ACHN (cell line): ENCODE data around the gene APOB.

Experiments
- DNase-seq: peaks from one replicate; pipeline ENCODE4 v3.0.0-alpha.2; 2015
- in situ Hi-C: cut with HindIII; loops from 2 replicates; pipeline ENCODE4 v1.10.0; 2017; ENCODE audit warnings: low sequenced_read_pairs, low pct_ligation_motif_present, low pct_unique_long_range_greater_than_20kb

The APOB gene

DNA sequence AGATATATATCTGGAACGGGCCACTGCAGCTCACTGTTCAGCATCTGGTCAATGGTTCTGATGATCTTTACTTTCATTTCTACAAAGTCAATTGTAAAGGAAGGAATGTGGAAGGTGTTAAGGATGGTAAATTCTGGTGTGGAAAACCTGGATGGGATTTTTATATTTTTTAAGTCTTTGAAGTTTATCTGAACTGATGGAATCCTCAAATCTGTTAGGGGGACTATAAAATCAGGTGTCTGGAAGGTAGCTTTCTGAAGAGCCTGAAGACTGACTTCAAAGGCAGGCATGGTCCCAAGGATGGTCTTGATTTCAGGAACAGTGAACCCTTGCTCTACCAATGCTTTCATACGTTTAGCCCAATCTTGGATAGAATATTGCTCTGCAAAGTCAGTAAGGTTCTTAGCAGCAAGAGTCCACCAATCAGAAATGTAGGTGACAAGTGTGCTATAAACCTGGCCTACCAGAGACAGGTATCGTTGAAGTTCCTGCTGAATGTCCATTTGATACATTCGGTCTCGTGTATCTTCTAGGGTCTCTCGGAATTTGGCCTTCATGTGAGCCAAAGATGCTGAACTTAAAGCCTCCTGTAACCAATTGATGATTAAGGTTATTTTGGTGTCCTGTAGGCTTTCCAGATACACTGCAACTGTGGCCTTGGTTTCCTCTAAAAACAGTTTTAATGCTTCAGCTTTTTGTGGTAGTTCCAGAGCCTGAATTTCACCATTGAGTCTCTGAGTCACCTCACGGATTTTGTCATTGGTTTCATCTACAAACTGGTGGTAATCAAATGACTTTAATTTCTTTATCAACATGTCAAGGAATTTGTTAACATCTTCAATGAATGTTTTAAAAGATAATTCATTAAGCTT is 34.8 kb downstream of the APOB start:
- DNase-seq, result no peak
- in situ Hi-C loops, result no loop called here

DNA sequence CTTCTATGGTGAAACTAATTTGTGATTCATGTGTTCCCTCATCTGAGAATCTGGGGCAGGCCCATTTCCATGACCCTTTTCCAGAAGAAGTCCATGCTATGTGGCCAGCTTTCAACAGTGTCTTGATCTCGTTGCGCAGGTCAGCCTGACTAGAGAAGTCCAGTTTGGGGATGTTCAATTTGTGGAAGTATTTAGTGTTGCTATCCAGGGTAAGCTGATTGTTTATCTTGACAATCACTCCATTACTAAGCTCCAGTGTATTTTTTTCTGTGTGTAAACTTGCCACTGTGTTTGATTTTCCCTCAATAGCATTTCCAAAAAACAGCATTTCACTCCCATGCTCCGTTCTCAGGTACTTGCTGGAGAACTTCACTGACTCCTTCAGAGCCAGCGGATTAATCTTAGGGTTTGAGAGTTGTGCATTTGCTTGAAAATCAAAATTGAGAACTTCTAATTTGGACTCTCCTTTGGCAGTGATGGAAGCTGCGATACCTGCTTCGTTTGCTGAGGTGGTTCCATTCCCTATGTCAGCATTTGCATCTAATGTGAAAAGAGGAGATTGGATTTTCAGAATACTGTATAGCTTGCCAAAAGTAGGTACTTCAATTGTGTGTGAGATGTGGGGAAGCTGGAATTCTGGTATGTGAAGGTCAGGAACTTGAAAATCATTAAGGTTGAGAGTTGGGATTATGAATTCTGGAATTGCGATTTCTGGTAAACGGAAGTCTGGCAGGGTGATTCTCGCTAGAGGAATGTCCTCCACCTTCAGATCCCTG is 35.7 kb downstream of the APOB start:
- in situ Hi-C loops, result no loop called here
- DNase-seq, result no peak

DNA sequence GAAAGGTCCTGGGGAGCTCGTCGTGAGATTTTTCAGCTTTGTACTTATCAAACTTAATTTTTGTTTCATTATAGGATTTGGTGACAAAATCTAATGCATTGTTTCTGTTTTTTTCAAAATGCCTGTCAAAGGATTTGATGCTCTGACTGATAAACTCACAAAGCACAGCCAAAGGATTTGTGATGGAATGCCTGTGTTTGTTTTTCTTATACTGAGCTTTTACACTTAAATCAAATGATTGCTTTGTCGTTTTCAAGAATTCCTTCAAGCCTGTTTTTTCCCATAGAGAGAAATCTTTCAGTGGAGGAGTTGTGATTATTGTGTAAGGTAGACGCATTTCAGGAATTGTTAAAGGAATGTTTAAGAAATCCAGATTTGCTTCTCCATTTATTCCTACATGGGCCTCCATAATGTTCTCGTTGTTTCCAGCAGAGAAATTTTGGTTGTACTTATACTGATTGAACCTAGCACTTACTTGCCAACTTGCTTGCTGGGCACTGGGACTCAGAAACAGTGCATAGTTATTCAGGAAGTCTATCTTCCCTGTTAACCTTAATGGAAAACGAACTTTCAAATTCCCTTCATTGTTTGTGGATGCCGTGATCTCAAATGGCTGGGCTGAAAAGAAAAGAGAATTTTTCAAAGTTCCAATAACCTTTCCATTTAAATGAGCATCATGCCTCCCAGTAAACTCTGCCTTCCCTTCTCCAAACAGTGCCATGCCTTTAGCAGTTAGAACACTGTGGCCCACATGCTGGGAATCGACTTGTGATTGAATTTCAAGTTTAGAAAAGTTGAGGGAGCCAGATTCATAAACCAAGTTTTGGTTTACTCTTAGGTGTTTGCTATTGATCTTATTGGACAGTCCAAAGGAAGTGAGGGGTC is 36.5 kb downstream of the APOB start:
- in situ Hi-C loops, result no loop called here

DNA sequence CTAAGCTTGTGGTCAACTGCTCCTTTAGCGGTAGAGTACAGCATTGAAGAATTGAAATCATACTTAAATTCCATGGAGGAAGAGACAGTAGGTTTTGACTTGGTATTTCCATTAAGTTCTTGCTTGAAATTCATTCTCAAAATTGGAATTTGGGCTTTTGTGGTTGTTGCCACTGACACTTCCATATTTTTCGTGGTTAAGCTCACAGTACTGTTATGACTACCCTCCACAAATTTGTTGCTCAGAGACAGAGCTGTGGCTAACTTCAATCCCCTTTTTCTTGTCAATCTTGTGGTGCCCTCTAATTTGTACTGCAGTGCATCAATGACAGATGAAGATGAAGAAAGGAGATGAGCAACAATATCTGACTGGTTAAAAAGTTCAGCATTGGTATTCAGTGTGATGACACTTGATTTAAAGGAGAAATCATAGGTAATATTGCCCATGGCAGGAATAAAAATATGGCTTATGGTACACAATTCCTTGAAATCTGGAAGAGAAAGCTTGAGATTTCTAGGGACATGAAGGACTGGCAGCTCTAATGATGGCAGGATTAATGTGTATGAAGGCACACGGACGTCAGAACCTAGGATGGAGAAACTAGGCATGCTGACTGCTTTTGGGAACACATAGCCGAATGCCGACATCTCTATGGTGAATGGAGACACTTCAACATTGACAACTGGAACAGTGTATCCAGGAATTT is 37.3 kb downstream of the APOB start:
- DNase-seq, result no peak
- in situ Hi-C loops, result no loop called here

More for the DNA sequence above, 36.5 kb downstream of the APOB start:
- DNase-seq, result no peak

DNA sequence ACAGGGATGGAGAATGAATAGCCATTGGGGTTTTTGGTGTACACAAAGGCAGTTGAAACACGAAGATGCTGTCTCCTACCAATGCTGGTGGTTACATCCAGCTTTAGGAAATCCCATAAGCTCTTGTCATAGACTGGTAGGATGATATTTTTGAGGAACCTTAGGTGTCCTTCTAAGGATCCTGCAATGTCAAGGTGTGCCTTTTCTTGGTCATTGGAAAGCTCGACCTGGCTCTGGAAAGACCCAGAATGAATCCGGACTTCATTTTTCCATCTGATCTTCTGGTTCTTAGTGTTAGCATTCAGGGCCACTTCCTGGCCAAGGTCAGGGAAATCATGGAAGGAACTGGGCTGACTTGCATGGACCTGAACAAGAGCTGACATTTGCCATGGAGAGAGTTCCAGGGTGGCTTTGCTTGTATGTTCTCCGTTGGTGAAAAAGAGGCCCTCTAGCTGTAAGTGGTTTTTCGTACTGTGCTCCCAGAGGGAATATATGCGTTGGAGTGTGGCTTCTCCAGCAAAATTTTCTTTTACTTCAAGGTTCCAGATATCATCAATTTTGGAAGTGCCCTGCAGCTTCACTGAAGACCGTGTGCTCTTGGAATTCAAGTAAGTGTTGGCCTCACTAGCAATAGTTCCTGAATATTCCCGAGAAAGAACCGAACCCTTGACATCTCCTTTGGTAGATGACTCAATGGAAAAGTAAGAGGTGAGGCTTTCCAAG is 38.0 kb downstream of the APOB start:
- no peak for DNase-seq
- in situ Hi-C loops, result no loop called here

DNA sequence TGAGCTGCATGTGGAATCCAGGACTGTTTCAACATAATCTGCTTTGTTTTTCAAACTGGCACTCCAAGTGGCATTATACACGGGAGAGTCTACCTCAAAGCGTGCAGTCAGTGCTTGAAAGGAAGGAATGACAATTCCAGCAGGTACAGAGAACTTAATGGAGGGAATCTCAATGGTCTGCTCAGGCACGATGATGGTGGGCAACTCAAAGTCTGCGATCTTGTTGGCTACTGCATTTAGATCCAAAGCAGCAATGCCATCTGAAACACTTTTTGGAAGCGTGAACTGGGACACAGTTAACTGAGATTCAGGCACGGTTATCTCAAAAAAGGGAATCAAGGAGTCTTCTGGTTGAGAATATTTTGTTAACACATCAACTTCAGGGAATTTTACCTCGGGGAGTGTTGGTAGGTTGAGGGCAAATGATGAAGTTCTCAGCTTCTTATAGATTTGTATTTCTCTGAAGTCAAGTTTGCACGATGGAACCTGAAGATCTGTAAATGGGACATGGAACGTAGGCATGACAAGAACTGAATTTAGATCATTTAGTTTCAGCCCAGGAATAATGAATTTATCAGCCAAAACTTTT is 38.7 kb downstream of the APOB start:
- in situ Hi-C loops, result no loop called here
- no peak for DNase-seq

DNA sequence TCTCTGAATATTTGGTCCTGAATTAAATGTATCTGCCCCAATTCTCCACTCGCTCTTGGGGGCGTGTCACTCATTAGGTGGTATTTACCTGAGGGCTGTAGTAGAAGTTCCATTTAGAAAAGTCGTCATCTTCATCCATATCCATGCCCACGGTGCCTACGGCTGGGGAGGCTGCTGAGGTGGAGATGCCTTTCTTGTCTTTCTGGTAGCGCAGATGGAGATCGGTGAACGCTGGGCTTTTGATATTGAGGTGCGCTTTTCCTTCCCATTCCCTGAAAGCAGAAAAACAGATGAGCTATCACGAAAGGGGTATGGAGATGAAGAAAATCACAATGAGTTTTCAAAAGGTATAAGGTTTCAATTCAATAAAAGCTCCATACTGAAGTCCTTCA is 39.7 kb downstream of the APOB start:
- no peak for DNase-seq
- in situ Hi-C loops, result no loop called here

DNA sequence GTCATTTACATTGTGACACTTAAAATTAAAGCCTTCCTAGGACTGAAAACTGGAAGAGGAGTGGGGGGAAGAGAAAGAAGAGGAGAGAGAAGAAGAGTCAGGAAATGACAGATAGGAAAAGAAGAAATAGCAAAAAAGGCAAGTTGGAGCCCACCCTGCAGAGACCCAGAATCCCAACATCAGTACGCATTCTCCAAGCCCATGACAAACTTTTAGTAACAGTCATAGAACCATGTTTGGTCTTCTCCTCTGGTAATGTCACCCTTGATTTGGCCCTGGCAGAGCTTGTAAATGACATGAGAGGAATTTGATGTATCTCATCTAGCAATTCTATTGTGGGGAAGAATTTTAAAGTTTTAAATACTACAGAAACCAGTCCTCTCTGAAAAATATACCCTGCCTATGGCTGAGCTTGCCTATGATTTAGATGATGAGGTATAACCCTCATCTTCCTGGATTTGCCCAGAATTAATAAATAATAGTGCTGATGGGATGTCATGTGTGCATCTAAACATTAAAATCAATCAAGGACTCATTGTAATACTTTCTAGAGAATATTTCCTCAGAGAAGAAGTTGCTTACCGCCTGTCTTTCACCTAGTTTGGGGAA is 40.2 kb downstream of the APOB start:
- DNase-seq, result no peak
- in situ Hi-C loops, result no loop called here

DNA sequence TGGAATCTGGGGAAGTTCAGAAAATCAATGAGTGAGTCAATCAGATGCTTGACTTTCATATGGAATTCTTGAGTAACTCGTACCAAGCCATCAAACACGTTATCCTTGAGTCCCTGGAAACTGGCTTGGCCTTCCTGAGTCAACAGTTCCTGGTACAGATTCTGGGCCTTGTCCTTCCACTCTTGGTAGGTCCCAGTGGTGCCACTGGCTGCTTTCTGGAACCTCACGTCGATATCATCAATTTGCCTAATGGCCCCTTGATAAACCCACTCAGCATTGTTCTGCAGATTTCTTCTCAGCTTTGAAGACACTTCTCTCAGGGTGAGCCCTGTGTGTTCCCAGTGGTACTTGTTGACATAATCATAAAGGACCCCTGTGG is 41.1 kb downstream of the APOB start:
- in situ Hi-C loops, result no loop called here
- no peak for DNase-seq

DNA sequence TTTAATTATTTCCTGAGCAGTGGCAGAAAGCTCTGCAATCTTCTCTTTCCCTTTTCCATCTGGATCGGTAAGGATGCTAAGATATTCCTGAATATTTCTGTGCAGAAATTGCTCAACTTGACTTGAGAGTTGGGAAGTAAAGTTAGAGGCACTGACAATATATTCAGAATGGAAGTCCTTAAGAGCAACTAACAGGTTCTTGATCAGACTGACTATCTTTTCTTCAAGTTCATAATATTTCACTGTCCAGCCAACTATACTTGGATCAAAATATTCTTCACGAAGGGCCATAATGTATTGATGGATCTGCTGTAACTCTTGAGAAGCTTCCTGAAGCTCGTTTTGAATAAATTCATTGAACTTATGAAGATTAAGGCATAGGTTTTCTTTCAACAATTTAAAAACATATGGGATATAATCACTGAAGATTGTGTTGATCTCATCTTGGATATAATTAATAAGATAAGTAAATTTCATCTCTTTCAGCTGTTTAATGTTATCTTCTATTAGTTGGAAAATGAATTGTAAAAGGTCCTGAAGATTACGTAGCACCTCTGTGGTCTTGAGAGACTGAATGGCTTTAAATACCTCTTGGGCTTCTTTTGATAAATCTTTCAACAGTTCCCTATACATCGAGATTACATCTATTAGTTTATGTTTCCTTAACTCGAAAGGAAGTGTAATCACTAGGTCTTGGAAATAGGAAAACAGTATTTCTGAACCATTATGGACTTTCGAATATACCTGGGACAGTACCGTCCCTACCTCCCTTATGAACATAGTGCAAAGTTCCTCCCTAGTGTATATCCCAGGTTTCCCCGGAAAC is 41.7 kb downstream of the APOB start:
- no peak for DNase-seq
- in situ Hi-C loops, result no loop called here

DNA sequence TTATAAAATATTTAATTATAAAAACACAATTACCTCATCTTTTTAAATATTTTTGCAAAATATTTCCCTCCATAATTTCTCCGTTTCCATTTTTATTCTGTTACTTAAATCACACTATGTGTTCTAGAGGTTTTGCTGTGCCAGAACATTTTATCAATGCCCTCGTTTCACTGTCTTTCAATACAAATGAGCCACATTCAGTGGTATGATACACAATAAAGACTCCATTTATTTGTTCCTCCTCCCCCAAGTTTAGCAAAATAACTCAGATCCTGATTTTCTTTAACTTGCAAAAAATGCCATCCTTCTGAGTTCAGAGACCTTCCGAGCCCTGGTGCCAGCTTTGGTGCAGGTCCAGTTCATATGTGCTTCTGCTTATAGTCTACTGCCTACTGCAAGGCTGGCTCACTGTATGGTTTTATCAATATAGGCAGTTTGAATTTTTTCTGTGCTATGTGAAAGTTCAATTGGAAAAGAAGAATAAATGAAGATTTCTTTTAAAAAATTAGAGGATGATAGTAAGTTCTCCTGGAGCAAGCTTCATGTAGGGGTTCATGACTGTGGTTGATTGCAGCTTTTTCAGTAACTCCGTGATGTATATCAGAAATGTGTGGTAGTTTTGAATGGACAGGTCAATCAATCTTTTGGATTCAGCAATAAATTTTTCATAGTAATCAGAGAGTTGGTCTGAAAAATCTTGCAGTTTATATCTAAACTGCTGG is 42.5 kb downstream of the APOB start:
- no peak for DNase-seq

DNA sequence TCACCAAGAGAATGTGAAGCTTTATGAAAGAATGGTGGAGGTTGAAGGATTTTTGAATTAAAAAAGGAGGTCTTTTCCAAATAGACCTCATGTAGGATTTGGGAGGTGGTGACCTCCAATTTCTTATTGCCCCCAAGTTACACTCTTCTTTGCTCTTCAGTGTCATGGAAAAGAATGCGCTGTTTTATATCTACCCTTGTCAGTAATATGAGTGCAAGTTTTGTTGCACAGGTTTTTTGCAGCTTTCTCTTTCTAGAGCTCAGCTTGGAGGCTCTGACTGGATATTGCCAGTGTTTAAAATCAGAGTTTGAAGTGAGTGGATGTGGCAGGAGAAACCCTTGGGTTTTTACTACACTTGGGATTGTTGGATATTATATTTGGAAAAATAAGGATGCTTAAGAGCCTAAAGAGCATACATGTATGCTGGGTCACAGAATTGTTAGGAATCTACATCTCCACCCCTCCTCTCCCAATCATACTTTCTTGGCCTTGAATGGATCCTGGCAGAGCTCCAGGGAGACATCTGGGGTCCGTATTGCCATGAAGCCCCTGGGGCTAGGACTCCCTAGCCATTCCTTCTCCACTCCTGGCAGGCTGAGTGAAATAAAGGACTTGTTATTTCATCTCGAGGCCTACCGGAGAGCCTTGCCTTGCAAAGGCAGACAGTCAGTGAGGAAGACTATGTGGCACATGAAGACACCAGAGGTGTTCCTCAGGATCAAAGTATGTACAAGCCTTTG is 43.8 kb downstream of the APOB start:
- in situ Hi-C loops, result no loop called here
- DNase-seq, result no peak

More for the DNA sequence above, 42.5 kb downstream of the APOB start:
- in situ Hi-C loops, result no loop called here

DNA sequence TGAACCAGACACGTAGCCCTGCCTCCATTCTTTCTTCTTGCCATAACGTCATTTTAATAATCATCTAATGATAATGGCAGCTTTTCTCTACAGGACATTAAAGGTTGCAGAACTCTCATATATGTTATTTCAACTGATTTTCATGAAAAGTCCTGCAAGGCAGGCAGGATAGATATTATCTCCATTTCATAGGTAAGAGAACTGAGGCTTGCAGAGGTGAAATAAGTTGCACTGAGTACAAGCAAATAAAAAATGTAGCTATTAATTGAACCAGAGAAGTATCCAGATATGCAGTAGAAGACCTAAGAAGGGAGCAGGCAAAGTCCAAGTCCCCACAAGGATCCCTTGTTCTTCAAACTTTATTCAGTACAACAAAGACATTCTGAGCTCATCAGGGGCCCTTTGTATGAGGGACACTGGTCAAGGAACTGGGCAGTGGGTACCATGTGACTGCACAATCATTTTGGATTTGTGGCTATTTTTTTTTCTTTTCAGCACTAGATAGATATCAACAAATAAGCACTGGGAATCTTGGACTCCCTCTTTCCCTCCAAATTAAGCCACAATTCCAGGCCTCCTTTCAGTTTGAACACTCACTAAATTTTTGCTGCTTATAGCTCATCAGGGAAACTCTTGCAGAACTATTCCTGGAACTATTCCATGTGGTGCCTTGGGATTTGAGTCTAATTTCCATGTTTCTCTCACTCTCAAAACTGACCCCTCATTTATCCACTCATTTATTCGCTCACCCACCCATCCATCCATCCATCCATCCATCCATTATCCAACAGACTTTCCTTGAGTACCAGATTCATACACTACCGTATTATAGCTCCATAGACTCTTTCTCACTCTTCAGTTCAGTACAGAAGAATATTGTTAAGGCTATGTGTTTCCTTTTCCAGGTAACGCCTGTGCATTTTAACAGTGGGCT is 44.6 kb downstream of the APOB start:
- DNase-seq, result no peak

More for the DNA sequence above, 44.6 kb downstream of the APOB start:
- in situ Hi-C loops, result no loop called here
